HEK293 (cell line): ENCODE results near the gene KRT13.

ENCODE experiments used
- CTCF ChIP-seq: fragments of 450-650 bp; formaldehyde crosslinking; IDR thresholded peaks from 2 replicates; pipeline ENCODE4 v1.5.1; 2016; ENCODE audit warnings: missing biosample characterization, missing genetic modification characterization
- REST ChIP-seq: fragments of 450-650 bp; formaldehyde crosslinking; IDR thresholded peaks from 2 replicates; pipeline ENCODE4 v1.5.1; 2016; ENCODE audit warnings: missing biosample characterization, missing genetic modification characterization
- SCRT1 ChIP-seq: fragments of 450-650 bp; formaldehyde crosslinking; IDR thresholded peaks from 2 replicates; pipeline ENCODE4 v1.5.1; 2016; ENCODE audit warnings: missing biosample characterization, missing genetic modification characterization, borderline replicate concordance
- YY1 ChIP-seq: fragments of 450-650 bp; formaldehyde crosslinking; IDR thresholded peaks from 2 replicates; pipeline ENCODE4 v1.5.1; 2018; ENCODE audit warnings: missing biosample characterization, missing genetic modification characterization
- ZNF274 ChIP-seq, 2 experiments: fragments of 200-500 bp in 1 of 2; fragments of 450-650 bp in 1 of 2; sonication (Bioruptor generic) in 1 of 2; formaldehyde crosslinking in 1 of 2; IDR thresholded peaks; 2 replicates each; pipeline versions ENCODE4 v1.5.1 to v1.6.1; 2014 to 2016; ENCODE audit warnings: borderline replicate concordance in 1 of 2, inconsistent platforms in 1 of 2, low read length in 1 of 2, missing biosample characterization in 1 of 2, missing genetic modification characterization in 1 of 2

- TF ChIP-seq YY1 (no peak), ZNF274 (IDR thresholded peaks at IDR 0.05; ENCODE audit: low read length) (no peak), ZNF274 (tag by site-specific recombination; IDR thresholded peaks at IDR 0.05; ENCODE audit: borderline replicate concordance) (no peak), CTCF (tag by site-specific recombination) (no peak), REST (tag by site-specific recombination) (no peak), SCRT1 (tag by site-specific recombination) (no peak)
Observed at GRCh38 chr17:41553176-41553575, 47.8 kb upstream of the KRT13 start.
